ENCODE results near the gene DDB1. TPM values are rescaled to one million over a fixed set of nuclear protein-coding genes. Genes with fewer than 3 reads are reported as not detected.

The DDB1 gene
- total RNA-seq, 1 experiment from 2014 or later: 172 TPM

DNA sequence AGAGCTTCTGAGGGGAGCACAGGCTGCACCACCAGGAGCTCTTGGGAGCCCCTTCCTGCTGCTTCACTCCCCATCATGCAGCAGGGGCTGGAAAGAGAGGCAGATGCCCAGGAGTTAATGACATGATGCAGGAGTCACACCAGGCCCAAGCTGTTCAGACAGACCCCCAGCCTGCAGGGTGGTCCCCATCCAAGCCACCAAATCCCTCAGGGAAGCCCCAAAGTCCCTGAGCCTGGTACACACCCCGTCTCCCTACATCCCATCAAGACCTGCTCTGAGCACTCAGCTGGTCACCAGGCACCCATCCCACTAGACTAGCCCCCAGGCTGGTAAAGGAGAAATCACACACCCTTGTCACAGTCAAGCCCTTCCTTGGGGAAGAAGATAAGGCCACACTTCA, 17.4 kb upstream of the DDB1 start:
- no peak for DNase-seq (ENCODE audit: unreplicated experiment)
- TF ChIP-seq, protein P1, sequence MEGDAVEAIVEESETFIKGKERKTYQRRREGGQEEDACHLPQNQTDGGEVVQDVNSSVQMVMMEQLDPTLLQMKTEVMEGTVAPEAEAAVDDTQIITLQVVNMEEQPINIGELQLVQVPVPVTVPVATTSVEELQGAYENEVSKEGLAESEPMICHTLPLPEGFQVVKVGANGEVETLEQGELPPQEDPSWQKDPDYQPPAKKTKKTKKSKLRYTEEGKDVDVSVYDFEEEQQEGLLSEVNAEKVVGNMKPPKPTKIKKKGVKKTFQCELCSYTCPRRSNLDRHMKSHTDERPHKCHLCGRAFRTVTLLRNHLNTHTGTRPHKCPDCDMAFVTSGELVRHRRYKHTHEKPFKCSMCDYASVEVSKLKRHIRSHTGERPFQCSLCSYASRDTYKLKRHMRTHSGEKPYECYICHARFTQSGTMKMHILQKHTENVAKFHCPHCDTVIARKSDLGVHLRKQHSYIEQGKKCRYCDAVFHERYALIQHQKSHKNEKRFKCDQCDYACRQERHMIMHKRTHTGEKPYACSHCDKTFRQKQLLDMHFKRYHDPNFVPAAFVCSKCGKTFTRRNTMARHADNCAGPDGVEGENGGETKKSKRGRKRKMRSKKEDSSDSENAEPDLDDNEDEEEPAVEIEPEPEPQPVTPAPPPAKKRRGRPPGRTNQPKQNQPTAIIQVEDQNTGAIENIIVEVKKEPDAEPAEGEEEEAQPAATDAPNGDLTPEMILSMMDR (IDR thresholded peaks at IDR 0.05; ENCODE audit: unreplicated experiment): no peak
- Mint-ChIP-seq H3K27me3 (ENCODE audit: insufficient read depth, unreplicated experiment) (no peaks in the 10 kb centered on the region), H3K4me3 (ENCODE audit: unreplicated experiment) (no peak overlapping the region), H3K36me3 (ENCODE audit: insufficient read depth, unreplicated experiment) (peaks cover 54% of the 10 kb centered on the region), H3K9me3 (ENCODE audit: unreplicated experiment) (no peaks in the 10 kb centered on the region), H3K4me1 (ENCODE audit: insufficient read depth, unreplicated experiment) (no peaks in the 10 kb centered on the region), H3K27ac (ENCODE audit: low read depth, unreplicated experiment) (peak overlapping the region; percentile 57)
- intact Hi-C loops (cut with micrococcal nuclease): no loop called here
- ChIA-PET CTCF (interaction anchor here (0.7 to 4.1 kb wide), 2 partner anchors 36 to 163 kb away, joined by 3 to 33 read pairs; no protein-coding TSS in a partner anchor), POLR2A (interaction anchor here (6.7 kb wide), 1 partner anchor 12 kb away, joined by 72 read pairs; the partner anchor contains the start of genes CYB561A3 and TMEM138)
- no TSS peak for BruUV-seq (replicated peaks)

DNA sequence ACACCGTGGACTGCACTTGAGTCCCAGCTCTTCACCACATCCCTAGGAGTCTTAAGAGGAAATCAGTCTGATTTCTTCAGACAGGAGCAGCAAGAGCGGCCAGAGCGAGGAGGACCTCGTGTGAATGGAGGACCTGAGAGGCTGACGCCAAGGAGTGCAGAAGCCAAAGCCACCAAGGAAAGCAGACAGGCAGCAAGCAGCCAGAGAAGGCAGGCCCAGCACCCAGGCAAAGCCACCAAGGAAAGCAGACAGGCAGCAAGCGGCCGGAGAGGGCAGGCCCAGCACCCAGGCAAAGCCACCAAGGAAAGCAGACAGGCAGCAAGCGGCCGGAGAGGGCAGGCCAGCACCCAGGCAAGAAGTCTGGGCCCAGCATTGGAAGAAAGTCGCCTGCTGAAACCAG, 17.0 kb upstream of the DDB1 start:
- H3K36me3 Mint-ChIP-seq (ENCODE audit: insufficient read depth, unreplicated experiment): peaks cover 50% of the 10 kb centered on the region
- intact Hi-C loops (cut with micrococcal nuclease): no loop called here
- TF ChIP-seq, protein P1 (IDR thresholded peaks at IDR 0.05; ENCODE audit: unreplicated experiment): no peak
- H3K27me3 Mint-ChIP-seq (ENCODE audit: insufficient read depth, unreplicated experiment): no peaks in the 10 kb centered on the region
- peak overlapping the region; percentile 57 for H3K27ac Mint-ChIP-seq (ENCODE audit: low read depth, unreplicated experiment)
- H3K9me3 Mint-ChIP-seq (ENCODE audit: unreplicated experiment): no peaks in the 10 kb centered on the region
- H3K4me1 Mint-ChIP-seq (ENCODE audit: insufficient read depth, unreplicated experiment): no peaks in the 10 kb centered on the region
- POLR2A ChIA-PET: interaction anchor here (1.5 to 6.7 kb wide), 2 partner anchors 12 to 42 kb away, joined by 3 to 72 read pairs; partner anchors contain the start of genes CYB561A3, TMEM138 and TMEM216
- no TSS peak for BruUV-seq (replicated peaks)
- no peak for DNase-seq (ENCODE audit: unreplicated experiment)
- H3K4me3 Mint-ChIP-seq (ENCODE audit: unreplicated experiment): no peak overlapping the region
- CTCF ChIA-PET: interaction anchor here (0.6 to 4.1 kb wide), 3 partner anchors 8 to 36 kb away, joined by 4 to 33 read pairs (median 24); no protein-coding TSS in a partner anchor

DNA sequence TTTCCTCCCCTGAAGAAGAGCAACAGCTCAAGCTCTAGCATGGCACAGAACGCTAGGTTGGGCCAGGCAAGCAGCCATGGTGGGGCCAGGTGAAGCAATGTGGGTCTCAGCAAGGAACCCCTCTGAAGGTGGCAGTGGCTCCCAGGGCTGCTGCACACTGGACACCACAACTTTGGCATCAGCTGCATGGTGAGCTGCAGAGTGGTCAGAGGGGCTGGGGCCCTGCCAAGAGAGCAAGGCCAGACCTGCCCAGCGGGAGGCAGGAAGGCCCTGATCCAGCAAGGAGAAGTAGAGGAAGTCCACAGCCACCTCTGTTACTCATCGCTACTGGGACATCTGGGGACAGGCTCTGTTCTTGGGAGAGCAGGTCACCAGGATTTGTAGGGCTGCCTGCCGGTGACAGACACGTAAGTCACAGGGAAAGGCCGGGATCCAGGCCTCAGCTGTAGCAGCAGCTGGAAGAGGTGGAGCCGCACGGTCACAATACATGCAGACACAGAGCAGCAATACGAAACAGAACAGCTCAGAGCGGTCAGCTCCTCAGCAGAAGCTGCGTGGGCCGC, 16.4 kb upstream of the DDB1 start:
- TF ChIP-seq, protein P1 (IDR thresholded peaks at IDR 0.05; ENCODE audit: unreplicated experiment): no peak
- no peaks in the 10 kb centered on the region for H3K4me1 Mint-ChIP-seq (ENCODE audit: insufficient read depth, unreplicated experiment)
- ChIA-PET CTCF (interaction anchor here (0.6 to 4.1 kb wide), 5 partner anchors 9 to 51 kb away, joined by 3 to 33 read pairs (median 4); no protein-coding TSS in a partner anchor), POLR2A (interaction anchor here (1.5 to 6.7 kb wide), 3 partner anchors 13 to 43 kb away, joined by 3 to 72 read pairs (median 9); partner anchors contain the start of genes CYB561A3, TMEM138 and TMEM216)
- BruUV-seq (replicated peaks): no TSS peak
- peaks cover 52% of the 10 kb centered on the region for H3K36me3 Mint-ChIP-seq (ENCODE audit: insufficient read depth, unreplicated experiment)
- no peak overlapping the region for H3K27ac Mint-ChIP-seq (ENCODE audit: low read depth, unreplicated experiment)
- H3K9me3 Mint-ChIP-seq (ENCODE audit: unreplicated experiment): no peaks in the 10 kb centered on the region
- peak; percentile 38 for DNase-seq (ENCODE audit: unreplicated experiment)
- intact Hi-C loops (cut with micrococcal nuclease): no loop called here
- H3K27me3 Mint-ChIP-seq (ENCODE audit: insufficient read depth, unreplicated experiment): no peaks in the 10 kb centered on the region
- H3K4me3 Mint-ChIP-seq (ENCODE audit: unreplicated experiment): no peak overlapping the region

DNA sequence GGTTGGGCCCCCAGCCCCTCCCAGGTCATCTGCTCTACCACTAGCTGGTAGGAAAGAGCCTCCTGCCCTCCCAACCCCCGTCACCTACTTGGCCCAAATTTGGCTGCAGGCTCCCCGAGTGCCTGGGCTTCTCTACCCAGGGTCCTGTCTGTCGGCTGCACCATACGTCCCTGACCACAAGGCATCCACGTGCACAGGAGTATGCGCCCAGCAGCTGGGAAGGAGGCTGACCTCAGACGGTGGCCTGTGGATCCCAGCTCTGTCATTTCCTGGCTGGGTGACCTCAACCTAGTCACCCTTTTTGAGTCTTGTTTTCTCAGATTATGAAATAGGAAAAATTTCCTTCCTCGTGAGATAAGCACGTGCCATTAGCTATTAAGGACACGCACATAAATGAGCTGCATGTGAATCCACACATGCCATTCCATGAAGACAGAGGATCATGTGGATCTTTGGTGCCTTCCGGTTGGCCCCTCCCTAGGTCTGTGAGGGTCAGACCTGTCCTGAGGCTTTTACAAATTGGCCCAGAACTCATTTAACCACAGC, 15.1 kb upstream of the DDB1 start:
- Mint-ChIP-seq H3K36me3 (ENCODE audit: insufficient read depth, unreplicated experiment) (peaks cover 53% of the 10 kb centered on the region), H3K27ac (ENCODE audit: low read depth, unreplicated experiment) (no peak overlapping the region), H3K27me3 (ENCODE audit: insufficient read depth, unreplicated experiment) (no peaks in the 10 kb centered on the region), H3K4me3 (ENCODE audit: unreplicated experiment) (no peak overlapping the region), H3K9me3 (ENCODE audit: unreplicated experiment) (no peaks in the 10 kb centered on the region), H3K4me1 (ENCODE audit: insufficient read depth, unreplicated experiment) (no peaks in the 10 kb centered on the region)
- DNase-seq (ENCODE audit: unreplicated experiment): no peak
- POLR2A ChIA-PET: interaction anchor here (0.8 to 6.7 kb wide), 6 partner anchors 11 to 87 kb away, joined by 3 to 72 read pairs (median 4); partner anchors contain the start of genes CYB561A3 and TMEM138
- CTCF ChIA-PET: interaction anchor here (0.8 to 4.1 kb wide), 4 partner anchors 11 to 38 kb away, joined by 3 to 33 read pairs (median 14); no protein-coding TSS in a partner anchor
- no TSS peak for BruUV-seq (replicated peaks)
- TF ChIP-seq, protein P1 (IDR thresholded peaks at IDR 0.05; ENCODE audit: unreplicated experiment): no peak
- intact Hi-C loops (cut with micrococcal nuclease): no loop called here
